NCI-H748 (cell line): ENCODE results near the gene DHRS2.

Source experiments
- DNase-seq: peaks from one replicate; lab custom pipeline; 2025; ENCODE audit not compliant: unreplicated experiment; lab: John Stamatoyannopoulos, UW

DHRS2 gene

DNA sequence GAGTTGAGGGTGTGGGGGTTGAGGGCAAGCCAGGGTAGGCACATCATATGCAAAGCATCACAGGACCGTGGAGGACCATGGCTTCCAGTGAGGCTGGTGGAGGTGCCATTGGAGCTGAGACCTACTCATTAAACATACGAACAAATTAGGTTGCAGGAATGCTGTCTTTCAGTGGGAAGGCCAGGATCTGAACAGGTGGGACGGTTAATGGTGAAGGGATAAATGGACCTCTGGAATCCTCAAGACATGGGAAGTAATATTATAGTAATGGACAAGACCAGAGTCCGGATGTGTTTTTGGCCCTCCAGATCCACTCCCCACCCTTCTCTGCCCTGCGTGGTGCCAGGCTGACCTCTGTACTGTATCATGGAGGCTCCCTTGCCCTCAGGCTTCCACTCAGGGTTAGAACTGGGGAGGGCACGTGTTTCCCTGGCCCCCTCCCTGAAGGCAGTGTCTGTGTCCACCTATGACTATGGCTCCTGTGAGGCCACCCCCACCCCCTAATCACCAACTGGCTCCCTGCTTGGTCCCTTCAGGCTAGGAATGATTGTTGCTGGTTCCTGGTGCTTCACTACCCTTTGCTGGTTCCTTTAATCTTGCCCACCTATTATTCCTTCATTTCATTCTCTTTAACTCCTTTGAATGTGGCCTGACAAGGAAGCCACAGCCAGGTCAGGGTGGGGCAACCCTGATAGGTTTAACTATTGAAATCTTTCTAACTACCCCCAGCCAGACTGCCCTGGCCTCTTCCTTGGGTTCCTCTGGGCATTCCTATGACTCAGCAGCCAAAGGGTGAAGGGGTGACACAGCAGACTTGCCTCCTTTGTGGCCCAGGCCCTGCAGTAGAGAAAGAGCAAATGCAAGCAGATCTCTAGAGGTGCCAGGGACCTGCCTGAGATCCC, 10.7 kb downstream of the DHRS2 start:
- DNase-seq: no peak

DNA sequence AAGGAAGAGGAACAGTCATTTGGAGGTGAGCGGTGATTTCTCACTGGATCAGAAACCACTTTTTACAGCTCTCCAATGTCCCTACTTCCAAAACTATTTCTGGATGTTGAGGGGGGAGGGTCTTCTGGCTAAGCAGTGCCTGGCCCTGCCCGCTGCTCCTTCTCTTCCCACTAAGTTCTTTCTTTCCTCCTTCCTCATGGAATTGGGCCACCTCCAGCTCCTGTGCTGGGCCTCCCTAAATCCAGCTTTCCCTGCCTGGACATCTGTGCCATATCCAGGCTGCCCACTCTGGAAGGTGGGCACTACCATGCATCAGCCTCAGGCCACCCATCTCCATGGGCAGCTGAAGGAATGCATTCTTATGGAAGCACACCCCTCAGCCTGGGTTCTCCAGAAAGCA, 11.5 kb downstream of the DHRS2 start:
- no peak for DNase-seq

DNA sequence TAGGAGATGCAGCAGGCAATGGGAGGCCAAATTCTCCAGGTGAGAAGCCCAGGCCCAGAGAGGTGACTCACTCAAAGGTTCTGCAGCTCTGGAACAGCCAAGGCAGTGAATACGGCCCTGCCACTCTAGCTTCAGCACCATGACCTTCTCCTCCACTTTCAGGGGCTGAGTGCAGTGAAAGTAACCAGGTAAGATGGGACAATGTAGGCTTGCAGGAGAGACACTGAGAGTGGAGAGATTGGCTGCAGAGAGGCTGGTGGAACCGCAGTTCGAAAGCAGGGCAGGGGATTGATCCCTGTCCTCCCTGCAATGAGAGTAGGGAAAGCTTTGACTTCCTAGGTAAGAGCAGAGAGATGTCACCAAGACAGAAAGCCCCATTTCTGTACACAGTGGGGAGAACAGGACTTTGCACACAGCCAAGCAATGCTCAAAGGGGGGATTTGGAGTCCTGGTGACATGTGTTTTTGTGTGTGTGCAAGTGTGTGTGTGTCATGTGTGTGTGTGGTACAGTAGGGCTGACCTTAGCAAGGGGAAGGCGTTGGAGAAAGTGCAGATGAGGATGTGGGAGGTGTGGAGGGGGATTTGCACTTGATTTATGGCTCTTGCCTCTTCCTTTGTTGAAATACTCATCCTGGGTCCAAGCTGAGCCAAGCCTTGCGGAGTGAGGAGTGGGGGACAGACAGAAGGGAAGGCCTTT, 12.7 kb downstream of the DHRS2 start:
- DNase-seq: no peak

DNA sequence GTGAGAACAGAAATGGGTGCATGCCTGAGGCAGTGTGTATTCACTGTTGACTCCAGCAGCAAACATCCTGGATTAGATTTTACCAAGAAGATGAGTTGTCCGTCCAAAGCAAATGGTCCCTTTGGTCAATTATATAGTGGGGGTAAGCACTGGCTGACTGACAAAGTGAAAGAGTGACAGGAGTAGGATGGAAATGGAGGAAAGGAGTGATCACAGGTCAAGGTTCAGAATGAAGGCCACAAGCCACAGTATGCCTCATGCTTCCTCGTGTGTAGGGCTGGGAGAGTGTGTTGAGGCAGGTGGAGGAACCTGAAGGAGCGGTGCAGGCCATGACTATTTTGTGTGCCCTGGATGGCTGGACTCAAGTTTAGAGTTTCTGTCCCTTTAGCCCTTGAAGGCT, 14.3 kb downstream of the DHRS2 start:
- no peak for DNase-seq

DNA sequence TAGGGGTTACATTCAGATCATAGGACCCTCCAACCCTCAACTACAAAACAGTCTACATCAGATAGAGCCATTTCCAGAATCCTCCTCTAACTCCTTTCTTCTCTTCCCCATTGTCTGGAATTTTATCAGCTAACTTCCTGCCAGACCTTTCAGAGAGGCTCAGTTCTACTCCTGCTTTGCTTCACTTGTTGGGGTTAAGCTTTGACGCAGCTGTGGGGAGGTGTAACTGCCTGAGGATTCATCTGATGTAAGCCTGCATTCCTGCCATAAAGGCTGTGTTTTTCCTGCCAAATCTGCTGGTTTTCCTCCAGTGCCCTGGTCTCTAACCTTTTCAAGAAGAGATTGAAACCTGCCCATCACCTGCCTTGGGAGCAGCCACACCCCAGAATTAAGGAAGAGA, 16.9 kb downstream of the DHRS2 start:
- no peak for DNase-seq

DNA sequence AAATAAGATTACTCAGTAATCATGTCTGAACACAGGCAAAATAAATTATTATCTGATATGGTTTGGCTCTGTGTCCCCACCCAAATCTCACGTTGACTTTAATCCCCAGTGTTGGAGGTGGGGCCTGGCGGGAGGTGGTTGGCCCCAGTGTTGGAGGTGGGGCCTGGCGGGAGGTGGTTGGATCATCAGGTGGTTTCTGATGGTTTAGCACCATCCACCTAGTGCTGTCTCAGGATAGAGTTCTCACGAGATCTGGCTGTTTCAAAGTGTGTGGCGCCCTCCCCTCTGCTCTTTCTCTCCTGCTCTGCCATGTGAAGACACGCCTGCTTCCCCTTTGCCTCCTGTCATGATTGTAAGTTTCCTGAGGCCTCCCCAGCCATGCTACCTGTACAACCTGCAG, 18.1 kb downstream of the DHRS2 start:
- no peak for DNase-seq

DNA sequence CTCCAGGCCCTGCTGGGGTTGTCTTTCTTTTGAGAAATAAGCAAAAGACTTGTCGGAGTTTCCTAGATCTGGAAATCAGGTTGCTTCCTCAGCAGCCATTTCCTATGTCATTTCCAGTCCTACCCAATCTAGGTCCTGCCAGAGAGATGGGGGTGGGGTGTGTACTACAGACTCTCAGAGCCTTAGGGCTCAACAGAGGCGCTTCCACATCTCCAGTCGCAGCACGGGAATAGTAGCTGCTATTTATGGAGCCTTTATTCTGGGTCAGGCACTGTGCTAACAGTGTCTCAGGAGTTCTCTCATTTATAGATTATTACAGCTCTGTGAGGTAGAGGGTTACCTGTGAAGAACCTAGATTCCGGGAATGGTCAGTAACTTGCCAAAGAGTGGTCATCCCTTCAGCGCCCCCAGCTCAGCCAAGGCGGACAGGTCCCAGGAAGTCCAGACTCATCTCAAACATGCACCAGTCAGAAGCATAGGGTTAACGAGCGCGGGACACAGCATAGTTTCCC, 21.9 kb downstream of the DHRS2 start:
- DNase-seq: no peak

DNA sequence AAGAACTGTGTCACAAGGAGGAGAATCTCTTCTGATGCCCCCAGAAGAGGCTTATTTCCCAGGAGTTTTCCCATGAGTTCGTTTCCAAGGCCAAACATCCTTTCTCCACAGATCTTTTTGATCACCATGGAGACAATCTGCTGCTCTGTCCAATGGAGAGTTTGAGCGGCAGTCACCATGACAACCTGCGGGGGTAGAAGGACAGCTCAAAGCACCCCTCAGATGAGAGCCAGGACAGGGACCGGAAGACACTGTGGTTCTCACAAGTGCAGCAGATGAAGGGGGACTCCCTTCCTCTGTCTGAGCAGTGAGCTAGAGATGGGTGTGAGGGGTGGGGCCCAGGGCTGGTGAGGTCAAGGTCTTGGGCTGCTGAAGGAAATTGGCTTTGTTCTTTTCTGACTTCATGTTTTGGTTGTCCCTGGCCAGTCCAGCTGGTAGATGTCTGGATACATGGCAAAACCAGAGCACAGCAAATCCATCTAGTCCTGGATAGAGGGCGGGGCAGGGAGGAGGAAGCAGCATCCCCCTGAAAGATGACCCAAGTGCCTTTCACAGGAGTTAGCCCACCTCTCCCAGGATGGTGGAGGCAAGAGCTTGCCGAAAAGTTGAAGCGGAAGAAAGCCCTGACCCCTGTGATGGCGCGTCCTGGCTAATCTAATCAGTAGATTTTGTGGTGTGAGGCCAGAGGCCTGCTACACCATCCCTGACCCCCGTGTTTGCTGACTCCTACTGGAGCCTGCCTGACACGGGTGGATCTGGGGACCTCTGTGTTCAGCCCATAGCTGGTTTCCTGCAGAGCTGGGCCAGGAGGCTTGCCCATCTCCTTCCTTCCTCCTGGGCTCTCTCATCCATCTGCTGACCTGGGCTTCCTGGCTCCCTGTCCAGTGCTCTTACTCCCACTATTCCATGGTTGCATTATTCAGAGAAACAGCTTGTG, 24.4 kb downstream of the DHRS2 start:
- DNase-seq: peak; percentile 71

DNA sequence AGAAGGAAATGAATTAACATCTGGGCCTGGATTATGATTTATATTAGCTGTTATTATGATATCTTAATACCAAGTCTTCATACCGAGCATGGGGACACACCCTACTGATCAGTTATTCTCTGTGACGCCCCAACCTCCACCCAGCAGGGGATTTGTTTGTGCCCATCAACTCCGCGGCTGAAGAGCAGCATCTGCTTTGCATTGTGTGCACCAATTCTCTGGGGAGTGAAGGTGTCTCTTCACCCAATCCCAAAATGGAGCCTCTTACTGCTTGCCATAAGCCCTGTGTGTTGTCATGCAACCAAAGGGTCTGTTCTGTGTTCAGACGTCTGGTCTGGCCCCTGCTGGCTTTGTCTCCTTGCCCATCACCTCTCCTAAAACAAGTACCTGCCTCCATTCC, 25.4 kb downstream of the DHRS2 start:
- no peak for DNase-seq

DNA sequence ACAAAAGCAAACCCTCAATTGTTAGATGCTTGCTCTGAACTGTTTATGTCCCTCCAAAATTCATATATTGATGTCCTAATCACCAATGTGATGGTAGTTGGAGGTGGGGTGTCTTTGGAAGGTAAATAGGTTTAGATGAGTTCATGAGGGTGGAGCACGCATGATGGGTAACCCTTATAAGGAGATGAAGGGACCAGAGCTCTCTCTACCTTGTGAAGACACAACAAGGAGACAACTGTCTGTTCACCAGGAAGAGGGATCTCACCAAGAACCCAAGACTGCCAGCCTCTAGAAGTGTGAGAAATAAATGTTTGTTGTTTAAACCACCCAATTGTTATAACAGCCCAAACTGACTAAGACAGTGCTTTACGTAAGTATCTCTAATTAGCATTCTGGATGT, 27.0 kb downstream of the DHRS2 start:
- DNase-seq: no peak

DNA sequence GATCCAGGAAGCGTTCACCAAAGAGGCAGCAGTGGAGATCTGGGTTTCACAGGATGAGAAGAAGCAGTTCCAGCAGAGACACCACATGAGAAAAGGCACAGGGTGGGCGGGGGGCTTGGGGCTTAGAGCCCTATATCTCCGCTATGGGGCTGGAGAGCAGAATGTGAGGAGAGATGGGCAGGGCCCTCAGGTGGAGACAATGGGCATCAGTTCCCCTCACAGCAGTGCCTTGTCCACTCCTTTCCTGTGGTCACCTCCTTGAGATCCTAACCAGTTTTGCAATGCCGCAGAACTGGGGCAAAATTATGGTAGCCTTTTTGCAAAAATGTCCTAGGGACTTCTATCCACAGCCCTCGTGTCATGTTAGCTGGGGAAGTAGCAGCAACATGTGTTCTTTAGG, 27.5 kb downstream of the DHRS2 start:
- DNase-seq: no peak

DNA sequence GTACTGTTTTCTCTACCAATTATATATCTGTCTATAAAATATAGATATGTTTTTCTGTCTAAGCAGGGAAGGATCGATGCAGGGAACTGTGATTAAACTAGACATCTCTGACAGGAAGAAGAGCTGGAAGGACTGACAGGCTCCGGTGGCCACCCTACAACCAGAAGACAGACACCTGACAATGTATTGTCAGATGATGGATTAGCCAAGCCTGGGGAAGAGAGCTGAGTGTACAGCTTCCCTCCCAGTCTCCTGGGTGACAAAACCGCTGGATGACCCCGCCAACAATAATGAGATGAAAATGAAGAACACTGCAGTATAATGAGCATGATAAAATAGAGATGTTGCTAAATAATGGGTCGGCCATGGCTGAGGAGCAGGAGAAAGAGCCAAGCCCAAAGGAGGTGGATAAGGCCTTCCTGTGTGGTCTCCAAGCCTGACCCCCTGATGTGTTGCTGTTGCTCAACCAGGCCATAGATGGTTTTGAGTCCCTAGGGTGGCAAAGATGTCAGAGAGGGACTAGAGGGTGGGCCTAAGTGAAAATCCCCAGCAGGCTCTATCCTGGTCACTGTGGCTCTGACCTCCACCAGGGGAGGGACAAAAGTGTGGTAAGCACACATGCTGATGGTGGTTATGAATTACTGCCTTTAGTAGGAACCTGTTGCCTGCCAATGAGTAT, 28.2 kb downstream of the DHRS2 start:
- DNase-seq: no peak

DNA sequence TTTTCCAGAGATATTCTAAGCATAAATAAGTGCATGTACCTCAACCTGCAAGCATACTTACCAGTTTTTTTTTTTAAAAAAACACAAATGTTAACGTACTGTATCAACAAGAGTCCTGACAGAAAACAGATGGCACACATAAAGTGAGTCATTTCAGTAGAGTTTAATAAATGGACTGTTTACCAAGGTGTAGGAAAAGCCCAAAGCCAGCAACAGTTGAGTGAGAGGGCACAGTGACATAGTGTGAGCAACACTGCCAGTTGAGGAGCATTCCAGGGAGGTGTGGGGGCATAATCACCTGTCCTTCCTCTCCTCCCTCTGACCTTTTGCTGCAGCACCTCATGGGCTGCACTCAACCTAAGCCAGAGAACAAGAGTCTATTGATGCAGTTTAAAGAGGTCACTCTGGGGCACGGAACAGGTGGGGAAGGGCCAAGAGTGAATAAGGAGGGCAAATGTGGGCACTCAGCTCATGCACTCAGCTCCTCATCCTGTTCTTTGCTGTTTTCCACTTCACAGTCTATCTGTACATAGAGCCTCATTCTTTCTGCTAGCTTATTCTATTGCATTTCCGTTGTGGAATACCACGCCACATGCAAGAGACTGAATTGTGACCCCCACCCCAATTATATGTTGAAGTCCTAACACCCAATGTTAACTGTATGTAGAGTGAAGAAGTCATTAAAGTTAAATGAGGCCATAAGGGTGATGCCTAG, 29.3 kb downstream of the DHRS2 start:
- no peak for DNase-seq

DNA sequence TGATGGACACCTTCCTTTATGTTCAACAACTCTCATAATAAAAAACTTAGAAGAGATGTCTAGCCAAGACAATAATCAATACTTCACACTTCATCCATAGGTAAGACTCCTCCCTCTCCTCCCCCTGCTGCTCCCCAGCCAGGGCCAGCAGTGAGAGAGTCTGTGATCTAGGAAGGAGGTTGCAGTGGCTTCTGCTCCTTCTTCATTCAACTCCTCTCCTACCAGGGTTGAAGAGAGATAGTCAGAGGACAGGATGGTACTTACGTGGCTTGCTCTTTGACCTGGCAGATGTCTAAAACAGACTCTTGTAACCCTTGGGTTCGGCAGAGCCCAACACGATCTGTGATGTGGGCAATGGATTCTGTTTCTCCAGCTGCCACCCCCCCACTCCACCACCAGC, 31.0 kb downstream of the DHRS2 start:
- no peak for DNase-seq

DNA sequence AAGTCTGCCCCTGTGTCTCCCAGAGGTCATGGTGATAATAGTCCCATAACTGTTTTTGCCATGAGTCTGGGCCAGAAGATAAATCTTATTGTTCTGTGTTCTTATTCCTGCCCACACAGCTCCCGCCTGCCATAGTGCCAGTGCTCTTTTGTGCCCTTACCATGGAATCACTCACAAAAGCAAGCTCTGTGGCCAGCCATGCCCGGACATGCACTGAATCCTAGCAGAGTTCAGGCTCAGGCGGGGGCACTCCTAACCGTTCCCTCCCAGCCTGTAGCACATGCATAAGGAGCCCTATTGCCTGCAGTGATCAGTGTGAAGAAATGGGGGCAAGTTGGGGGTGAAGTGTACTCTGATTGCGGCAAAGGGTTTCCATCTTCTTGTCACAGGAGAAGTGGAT, 33.3 kb downstream of the DHRS2 start:
- no peak for DNase-seq

DNA sequence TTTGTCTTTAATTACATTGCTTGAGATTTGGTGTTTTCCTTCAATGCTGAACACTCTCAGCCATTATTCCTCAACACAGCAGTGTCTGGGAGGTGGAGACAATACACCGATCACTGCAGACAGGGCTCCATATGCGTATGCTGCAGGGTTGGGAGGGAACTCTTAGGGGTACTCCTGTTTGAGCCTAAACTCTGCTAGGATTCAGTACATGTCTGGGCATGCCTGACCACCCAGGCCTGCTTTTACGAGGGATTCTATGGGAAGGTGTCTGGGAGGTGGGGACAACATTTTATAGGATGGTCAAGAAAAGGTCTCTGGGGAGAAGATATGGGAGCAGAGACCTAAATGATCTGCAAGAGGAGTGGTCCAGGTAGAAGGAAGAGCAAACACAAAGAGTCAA, 34.3 kb downstream of the DHRS2 start:
- DNase-seq: no peak

DNA sequence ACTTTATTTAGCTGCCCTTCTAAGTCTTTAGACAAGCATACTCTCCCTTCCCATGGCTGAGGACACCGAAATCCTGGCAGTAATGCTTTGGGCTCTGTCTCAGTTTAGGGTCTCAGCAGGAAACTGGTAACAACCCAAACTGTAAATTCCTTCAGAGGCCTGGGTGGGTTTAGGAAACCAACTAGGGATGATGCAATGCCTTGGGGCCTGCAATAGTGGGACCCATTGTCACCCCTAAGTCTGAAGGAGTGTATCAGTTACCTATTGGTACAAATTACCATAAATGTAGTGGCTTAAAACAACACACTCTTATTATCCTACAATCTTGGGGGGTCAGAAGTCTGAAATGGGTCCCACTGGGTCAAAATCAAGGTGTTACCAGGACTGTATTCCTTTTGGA, 36.0 kb downstream of the DHRS2 start:
- DNase-seq: no peak

DNA sequence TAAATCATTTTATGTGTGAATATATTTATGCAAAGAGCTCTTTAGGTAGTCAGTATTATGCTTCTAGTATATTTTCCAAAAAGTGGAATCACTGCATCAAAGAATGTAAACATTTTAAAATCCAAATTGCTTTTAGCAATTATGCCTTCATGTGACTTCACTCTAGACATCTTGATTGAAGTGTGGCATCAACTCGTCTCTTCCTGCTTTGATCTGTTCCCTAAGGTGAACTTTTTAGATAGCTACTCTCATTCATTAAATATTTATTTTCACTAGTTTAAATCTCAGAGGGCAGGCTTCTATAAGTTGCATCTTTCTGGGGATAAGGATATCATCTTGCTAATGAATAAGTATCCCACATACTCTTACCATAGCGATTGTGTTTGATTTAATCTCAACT, 39.2 kb downstream of the DHRS2 start:
- DNase-seq: no peak

DNA sequence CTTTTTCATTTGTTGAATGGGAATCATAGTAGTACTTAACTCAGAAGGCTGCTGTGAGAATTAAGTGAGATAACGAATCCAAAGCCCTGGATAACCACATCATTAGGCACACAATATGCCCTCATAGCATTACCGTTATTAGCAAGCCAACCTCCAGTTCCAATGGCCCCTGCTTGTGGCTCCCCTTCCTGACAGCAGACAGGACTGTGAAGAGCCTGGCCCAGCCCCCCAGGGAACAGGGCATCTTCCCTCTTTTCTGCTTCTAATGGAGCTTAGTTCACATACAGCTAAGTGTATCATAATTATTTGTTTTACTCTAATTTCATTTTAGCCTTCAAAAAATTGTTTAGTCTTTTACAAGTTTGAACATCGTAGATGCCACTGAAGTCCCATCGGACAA, 39.7 kb downstream of the DHRS2 start:
- no peak for DNase-seq

DNA sequence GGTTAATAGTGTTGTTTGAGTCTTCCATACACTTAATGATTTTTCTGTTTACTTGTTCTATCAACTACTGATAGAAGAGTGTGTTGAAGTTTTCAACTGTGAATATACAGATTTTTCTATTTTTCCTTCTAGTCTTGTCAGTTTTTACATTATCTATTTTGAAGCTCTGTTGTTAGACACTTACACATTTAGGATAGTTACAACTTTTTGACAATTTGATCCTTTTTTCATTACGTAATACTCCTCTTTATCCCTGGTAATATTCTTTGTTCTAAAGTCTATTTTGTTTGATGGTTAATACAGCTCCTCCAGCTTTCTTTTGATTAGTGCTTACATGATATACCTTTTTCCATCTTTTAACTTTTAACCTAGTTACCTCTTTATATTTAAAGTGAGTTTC, 45.2 kb downstream of the DHRS2 start:
- no peak for DNase-seq
